ENCODE data around the gene TRIM16.
"Not testable (repeated sequence)": the region's sequence is repeated elsewhere in the genome, so short reads cannot be mapped to it uniquely, and the experiment has no call there.

TRIM16 gene

DNA sequence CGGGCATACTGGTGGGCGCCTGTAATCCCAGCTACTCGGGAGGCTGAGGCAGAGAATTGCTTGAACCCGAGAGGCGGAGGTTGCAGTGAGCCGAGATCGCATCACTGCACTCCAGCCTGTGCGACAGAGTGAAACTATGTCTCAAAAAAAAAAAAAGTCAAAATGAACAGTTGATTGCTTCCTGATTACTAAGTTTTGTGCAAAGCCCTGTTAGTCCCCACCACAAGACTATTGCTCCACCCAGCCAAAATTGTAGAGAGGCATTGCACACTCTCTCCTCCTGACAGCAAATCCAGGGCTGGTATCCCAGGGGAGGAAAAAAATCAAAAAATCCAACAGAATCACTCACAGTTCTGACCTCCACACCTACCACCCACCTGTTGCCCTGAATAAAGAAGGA is 91.2 kb downstream of the TRIM16 start:
- H3K4me1 ChIP-seq (ENCODE audit: control insufficient read depth in 2 of 2, insufficient read depth in 1 of 2, low read depth in 1 of 2, low read length in 2 of 2); H3K9me3 ChIP-seq (replicated peaks in 1 of 2; ENCODE audit: control insufficient read depth in 2 of 2, insufficient read depth in 1 of 2, low read depth in 1 of 2, low read length in 2 of 2); H2AK5ac ChIP-seq (ENCODE audit: low read depth, low read length); H2BK120ac ChIP-seq (ENCODE audit: low read depth, low read length); H3K4me2 ChIP-seq (ENCODE audit: insufficient read depth, low read length, poor library complexity, severe bottlenecking); H3K14ac ChIP-seq (ENCODE audit: low read length); H4K8ac ChIP-seq (ENCODE audit: low read depth, low read length); DNase-seq (ENCODE audit: low spot score); H3K36me3 ChIP-seq (replicated peaks in 1 of 2; ENCODE audit: control insufficient read depth in 2 of 2, insufficient read depth in 2 of 2, low read length in 2 of 2); H3K18ac ChIP-seq (ENCODE audit: low read length); H2AFZ ChIP-seq (ENCODE audit: low read length); H3K4me3 ChIP-seq (ENCODE audit: low read length in 2 of 2); H3K79me1 ChIP-seq (ENCODE audit: low read depth, low read length); H3K9ac ChIP-seq (ENCODE audit: low read depth, low read length, poor library complexity); H2BK5ac ChIP-seq (ENCODE audit: low read length); H2BK12ac ChIP-seq (ENCODE audit: low read length); H3K27ac ChIP-seq (replicated peaks; ENCODE audit: low read length); H4K91ac ChIP-seq (ENCODE audit: low read depth, low read length, poor library complexity); H3K23ac ChIP-seq (ENCODE audit: low read depth, low read length, poor library complexity); H3K4ac ChIP-seq (ENCODE audit: low read length); H3K27me3 ChIP-seq (ENCODE audit: control insufficient read depth in 3 of 3, insufficient read depth in 3 of 3, low read depth in 1 of 3, low read length in 3 of 3); H2BK15ac ChIP-seq (ENCODE audit: low read length): not testable (repeated sequence)
- WGBS, 2 donors (ENCODE audit: extremely low coverage in 2 of 2, insufficient read length in 2 of 2, insufficient replicate concordance in 1 of 2): no CpG with 5 or more reads among the region's 8 CpGs

GRCh38 chr17:15591986-15592385 is 92.1 kb downstream of the TRIM16 start:
- not testable (repeated sequence) for H2BK15ac ChIP-seq (ENCODE audit: low read length); H3K27me3 ChIP-seq (ENCODE audit: control insufficient read depth in 3 of 3, insufficient read depth in 3 of 3, low read depth in 1 of 3, low read length in 3 of 3); H2BK120ac ChIP-seq (ENCODE audit: low read depth, low read length); H3K4me2 ChIP-seq (ENCODE audit: insufficient read depth, low read length, poor library complexity, severe bottlenecking); H3K27ac ChIP-seq (replicated peaks; ENCODE audit: low read length); DNase-seq (ENCODE audit: low spot score); H4K8ac ChIP-seq (ENCODE audit: low read depth, low read length); H3K79me1 ChIP-seq (ENCODE audit: low read depth, low read length); H4K91ac ChIP-seq (ENCODE audit: low read depth, low read length, poor library complexity); H3K14ac ChIP-seq (ENCODE audit: low read length); H3K4me3 ChIP-seq (ENCODE audit: low read length in 2 of 2); H2BK12ac ChIP-seq (ENCODE audit: low read length); H3K36me3 ChIP-seq (replicated peaks in 1 of 2; ENCODE audit: control insufficient read depth in 2 of 2, insufficient read depth in 2 of 2, low read length in 2 of 2); H3K9me3 ChIP-seq (replicated peaks in 1 of 2; ENCODE audit: control insufficient read depth in 2 of 2, insufficient read depth in 1 of 2, low read depth in 1 of 2, low read length in 2 of 2); H3K9ac ChIP-seq (ENCODE audit: low read depth, low read length, poor library complexity); H3K4ac ChIP-seq (ENCODE audit: low read length); H2BK5ac ChIP-seq (ENCODE audit: low read length); H2AK5ac ChIP-seq (ENCODE audit: low read depth, low read length); H3K18ac ChIP-seq (ENCODE audit: low read length); H3K4me1 ChIP-seq (ENCODE audit: control insufficient read depth in 2 of 2, insufficient read depth in 1 of 2, low read depth in 1 of 2, low read length in 2 of 2); H3K23ac ChIP-seq (ENCODE audit: low read depth, low read length, poor library complexity)
- peak overlapping the region; percentile 56 for H2AFZ ChIP-seq (ENCODE audit: low read length)
- WGBS, 2 donors (ENCODE audit: extremely low coverage in 2 of 2, insufficient read length in 2 of 2, insufficient replicate concordance in 1 of 2): no CpG with 5 or more reads among the region's 5 CpGs

DNA sequence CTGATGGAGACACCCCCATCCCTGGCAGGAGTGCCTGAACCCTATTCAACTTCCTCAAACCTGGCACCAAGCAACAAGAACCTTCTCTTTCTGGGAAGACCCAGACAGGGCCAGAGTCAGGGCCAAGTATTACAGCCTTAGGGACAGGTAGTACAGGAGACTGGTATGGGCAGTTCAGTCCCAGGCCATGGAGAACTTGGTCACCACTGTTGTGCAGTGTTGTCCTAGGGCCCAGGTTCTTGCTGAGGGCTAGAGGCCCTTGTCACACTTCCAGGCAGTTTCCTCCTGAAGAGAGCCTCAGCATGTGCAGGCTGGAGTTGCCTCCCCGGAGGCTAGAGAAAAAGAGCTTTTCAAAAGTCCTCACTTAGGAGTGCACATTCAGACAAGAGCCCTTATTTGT is 93.3 kb downstream of the TRIM16 start:
- not testable (repeated sequence) for H3K27me3 ChIP-seq (ENCODE audit: control insufficient read depth in 3 of 3, insufficient read depth in 3 of 3, low read depth in 1 of 3, low read length in 3 of 3); H3K4ac ChIP-seq (ENCODE audit: low read length); H3K4me2 ChIP-seq (ENCODE audit: insufficient read depth, low read length, poor library complexity, severe bottlenecking); H2BK120ac ChIP-seq (ENCODE audit: low read depth, low read length); H3K79me1 ChIP-seq (ENCODE audit: low read depth, low read length); H3K36me3 ChIP-seq (replicated peaks in 1 of 2; ENCODE audit: control insufficient read depth in 2 of 2, insufficient read depth in 2 of 2, low read length in 2 of 2); DNase-seq (ENCODE audit: low spot score); H3K14ac ChIP-seq (ENCODE audit: low read length); H3K4me3 ChIP-seq (ENCODE audit: low read length in 2 of 2); H3K4me1 ChIP-seq (ENCODE audit: control insufficient read depth in 2 of 2, insufficient read depth in 1 of 2, low read depth in 1 of 2, low read length in 2 of 2); H2AK5ac ChIP-seq (ENCODE audit: low read depth, low read length); H2BK15ac ChIP-seq (ENCODE audit: low read length); H3K9ac ChIP-seq (ENCODE audit: low read depth, low read length, poor library complexity); H3K9me3 ChIP-seq (replicated peaks in 1 of 2; ENCODE audit: control insufficient read depth in 2 of 2, insufficient read depth in 1 of 2, low read depth in 1 of 2, low read length in 2 of 2); H2BK5ac ChIP-seq (ENCODE audit: low read length); H3K18ac ChIP-seq (ENCODE audit: low read length); H2BK12ac ChIP-seq (ENCODE audit: low read length); H2AFZ ChIP-seq (ENCODE audit: low read length); H4K91ac ChIP-seq (ENCODE audit: low read depth, low read length, poor library complexity); H3K27ac ChIP-seq (replicated peaks; ENCODE audit: low read length); H3K23ac ChIP-seq (ENCODE audit: low read depth, low read length, poor library complexity); H4K8ac ChIP-seq (ENCODE audit: low read depth, low read length)
- WGBS, 2 donors (ENCODE audit: extremely low coverage in 2 of 2, insufficient read length in 2 of 2, insufficient replicate concordance in 1 of 2): no CpG with 5 or more reads among the region's 1 CpG

DNA sequence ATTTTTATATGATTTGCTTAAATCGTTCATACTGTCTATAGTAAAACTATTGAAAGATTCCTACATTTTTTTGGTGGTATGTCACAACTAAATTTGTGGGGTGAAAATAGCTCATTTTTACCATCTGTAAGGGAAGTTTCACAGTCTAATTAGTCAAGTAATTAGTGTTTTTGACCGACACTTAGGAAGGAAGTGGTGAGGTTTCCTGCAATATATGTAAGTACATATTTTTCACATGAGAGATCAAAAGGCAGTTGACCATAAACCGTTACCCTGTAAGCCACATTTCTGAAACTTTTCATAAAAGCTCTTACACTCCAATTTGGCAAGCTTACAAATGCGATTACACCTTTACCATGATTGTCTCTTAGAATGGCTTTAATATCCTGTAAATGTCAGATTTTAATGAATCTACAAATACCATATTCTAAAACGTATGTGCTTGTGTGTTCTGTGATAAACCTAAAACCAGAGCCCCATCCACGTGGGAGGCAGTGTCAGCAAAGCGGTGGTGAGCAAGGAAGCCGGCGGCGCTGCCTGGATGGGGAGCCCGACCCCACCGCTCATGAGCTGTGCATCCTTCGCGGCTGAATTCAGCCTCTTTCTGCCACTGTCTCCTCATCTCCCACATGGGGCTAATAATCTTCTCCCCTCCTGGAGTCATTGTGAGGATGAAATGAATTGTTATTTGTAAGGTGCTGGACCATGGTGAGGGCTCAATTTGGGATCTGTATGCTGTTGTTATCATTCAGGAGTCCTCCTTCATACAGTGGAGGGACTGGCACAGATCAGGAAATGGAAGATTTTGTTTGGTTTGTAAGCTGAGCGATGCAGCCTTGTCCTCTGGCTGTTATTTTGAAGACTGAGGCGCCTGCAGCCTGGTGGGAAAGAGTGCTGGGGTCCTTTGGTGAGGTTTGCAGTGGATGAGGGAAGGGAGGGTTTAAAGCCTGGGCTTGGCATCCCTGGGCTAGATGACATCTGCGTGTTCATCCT is 94.3 kb downstream of the TRIM16 start:
- H2AK5ac ChIP-seq (ENCODE audit: low read depth, low read length); H2AFZ ChIP-seq (ENCODE audit: low read length); H3K14ac ChIP-seq (ENCODE audit: low read length); H3K27ac ChIP-seq (replicated peaks; ENCODE audit: low read length); H3K9me3 ChIP-seq (replicated peaks in 1 of 2; ENCODE audit: control insufficient read depth in 2 of 2, insufficient read depth in 1 of 2, low read depth in 1 of 2, low read length in 2 of 2); H3K79me1 ChIP-seq (ENCODE audit: low read depth, low read length); H4K8ac ChIP-seq (ENCODE audit: low read depth, low read length); H3K4me3 ChIP-seq (ENCODE audit: low read length in 2 of 2); H3K27me3 ChIP-seq (ENCODE audit: control insufficient read depth in 3 of 3, insufficient read depth in 3 of 3, low read depth in 1 of 3, low read length in 3 of 3); H3K23ac ChIP-seq (ENCODE audit: low read depth, low read length, poor library complexity); H2BK5ac ChIP-seq (ENCODE audit: low read length); H3K4ac ChIP-seq (ENCODE audit: low read length); H3K4me2 ChIP-seq (ENCODE audit: insufficient read depth, low read length, poor library complexity, severe bottlenecking); H3K4me1 ChIP-seq (ENCODE audit: control insufficient read depth in 2 of 2, insufficient read depth in 1 of 2, low read depth in 1 of 2, low read length in 2 of 2); DNase-seq (ENCODE audit: low spot score); H2BK120ac ChIP-seq (ENCODE audit: low read depth, low read length); H2BK15ac ChIP-seq (ENCODE audit: low read length); H2BK12ac ChIP-seq (ENCODE audit: low read length); H3K18ac ChIP-seq (ENCODE audit: low read length); H3K9ac ChIP-seq (ENCODE audit: low read depth, low read length, poor library complexity); H3K36me3 ChIP-seq (replicated peaks in 1 of 2; ENCODE audit: control insufficient read depth in 2 of 2, insufficient read depth in 2 of 2, low read length in 2 of 2); H4K91ac ChIP-seq (ENCODE audit: low read depth, low read length, poor library complexity): not testable (repeated sequence)
- no CpG with 5 or more reads among the region's 17 CpGs for WGBS, 2 donors (ENCODE audit: extremely low coverage in 2 of 2, insufficient read length in 2 of 2, insufficient replicate concordance in 1 of 2)
